Endothelial cell of umbilical vein (primary cell): Measurements from ENCODE around the gene SFTPB. TPM values are rescaled to one million over a fixed set of nuclear protein-coding genes. Genes with fewer than 3 reads are reported as not detected.

Experiments used
- BruUV-seq: library from RNA; stranded (reverse); fragments of 400-500 nt; replicated peaks from 2 replicates; lab custom pipeline; 2021; lab: Mats Ljungman, UMichigan
- CTCF ChIA-PET: fragments of 300-600, 350-600 bp; sonication (Branson Sonifier 250); formaldehyde crosslinking; loops from one replicate; lab custom pipeline; 2021; ENCODE audit warnings: antibody characterized with exemption, inconsistent platforms; lab: Charles Lee
- POLR2A ChIA-PET: fragments of 300-600, 350-600 bp; sonication (Branson Sonifier 250); formaldehyde crosslinking; loops from one replicate; lab custom pipeline; 2021; ENCODE audit warnings: antibody characterized with exemption, inconsistent platforms; lab: Charles Lee
- DNase-seq: peaks from one replicate; pipeline ENCODE4 v3.0.0-alpha.2; 2011; ENCODE audit warnings: low read depth, low spot score
- FAIRE-seq: peaks from 2 replicates; lab custom pipeline; 2011; peaks lifted over from hg19 to GRCh38; lab: Jason Lieb, UNC
- H2AFZ ChIP-seq: 2 replicates; pipeline ENCODE4 v1.6.0; 2012; ENCODE audit warnings: low read depth, low read length, control low read depth, inconsistent platforms
- H3K27ac ChIP-seq: 2 replicates; pipeline ENCODE4 v1.5.1; 2011; ENCODE audit warnings: low read depth, mild to moderate bottlenecking, control low read depth, low read length, moderate library complexity; ENCODE audit not compliant: insufficient read depth
- H3K27me3 ChIP-seq, 2 experiments: 2 replicates each; pipeline versions ENCODE4 v1.6.0 to v1.6.1; 2011; ENCODE audit warnings: low read length in 2 of 2, mixed read lengths in 1 of 2; ENCODE audit not compliant: control insufficient read depth in 2 of 2, insufficient read depth in 2 of 2
- H3K36me3 ChIP-seq, 2 experiments: 2 replicates in 1 of 2; 3 replicates in 1 of 2; pipeline ENCODE4 v1.5.1; 2011; ENCODE audit warnings: low read length in 2 of 2, mild to moderate bottlenecking in 1 of 2, moderate library complexity in 1 of 2; ENCODE audit not compliant: control insufficient read depth in 2 of 2, insufficient read depth in 2 of 2; ENCODE audit errors: extremely low read depth in 1 of 2
- H3K4me1 ChIP-seq: 3 replicates; pipeline ENCODE4 v1.5.1; 2011; ENCODE audit warnings: mild to moderate bottlenecking, low read length; ENCODE audit not compliant: control insufficient read depth, insufficient read depth; ENCODE audit errors: extremely low read depth
- H3K4me2 ChIP-seq: 2 replicates; pipeline ENCODE4 v1.6.1; 2011; ENCODE audit warnings: low read length, control low read depth, mixed read lengths; ENCODE audit not compliant: insufficient read depth
- H3K4me3 ChIP-seq, 3 experiments: fragments of 200-600 bp in 1 of 3; sonication (generic), shearing (Covaris generic) in 1 of 3; replicated peaks in 1 of 3; 2 replicates each; pipeline ENCODE4 v1.5.1; 2011 to 2016; ENCODE audit warnings: control low read depth in 3 of 3, low read length in 3 of 3, mild to moderate bottlenecking in 2 of 3, inconsistent platforms in 1 of 3, low read depth in 1 of 3, moderate library complexity in 1 of 3; ENCODE audit not compliant: insufficient read depth in 1 of 3
- H3K79me2 ChIP-seq: 2 replicates; pipeline ENCODE4 v1.6.0; 2012; ENCODE audit warnings: low read length, inconsistent platforms; ENCODE audit not compliant: control insufficient read depth, insufficient read depth
- H3K9ac ChIP-seq: replicated peaks from 2 replicates; pipeline ENCODE3; 2011; ENCODE audit warnings: low read length, control low read depth; ENCODE audit not compliant: insufficient read depth; ENCODE audit errors: extremely low read depth
- H3K9me1 ChIP-seq: replicated peaks from 3 replicates; pipeline ENCODE4 v1.6.0; 2011; ENCODE audit warnings: mild to moderate bottlenecking, low read length; ENCODE audit not compliant: control insufficient read depth, insufficient read depth; ENCODE audit errors: extremely low read depth
- H3K9me3 ChIP-seq: replicated peaks from 2 replicates; pipeline ENCODE4 v1.5.1; 2012; ENCODE audit warnings: low read length, inconsistent platforms; ENCODE audit not compliant: control insufficient read depth, insufficient read depth
- H4K20me1 ChIP-seq: replicated peaks from 2 replicates; pipeline ENCODE3; 2011; ENCODE audit warnings: mild to moderate bottlenecking, low read length; ENCODE audit not compliant: control insufficient read depth, insufficient read depth; ENCODE audit errors: extremely low read depth
- EZH2 ChIP-seq: IDR thresholded peaks from 2 replicates; pipeline ENCODE4 v1.6.1; 2012; ENCODE audit warnings: borderline replicate concordance, low read depth, mild to moderate bottlenecking, moderate library complexity, low read length, inconsistent platforms; ENCODE audit not compliant: severe bottlenecking
- FOS ChIP-seq: IDR thresholded peaks from 2 replicates; pipeline ENCODE4 v1.6.1; 2011; ENCODE audit warnings: mild to moderate bottlenecking, low read length, moderate library complexity, borderline replicate concordance; ENCODE audit not compliant: insufficient read depth
- GATA2 ChIP-seq: IDR thresholded peaks from 2 replicates; pipeline ENCODE4 v1.7.0; 2011; ENCODE audit warnings: low read depth, mild to moderate bottlenecking, moderate library complexity, mixed read lengths, low read length; ENCODE audit not compliant: insufficient read length, insufficient read depth
- JUN ChIP-seq: IDR thresholded peaks from 2 replicates; pipeline ENCODE4 v1.6.1; 2011; ENCODE audit warnings: borderline replicate concordance, low read depth; ENCODE audit not compliant: insufficient read length, insufficient read depth
- MAX ChIP-seq: IDR thresholded peaks from 2 replicates; pipeline ENCODE4 v1.6.1; 2011; ENCODE audit not compliant: insufficient read depth, insufficient read length
- MYC ChIP-seq: IDR thresholded peaks from one replicate; pipeline ENCODE4 v1.6.1; 2011; ENCODE audit warnings: mild to moderate bottlenecking, low read depth, low read length
- POLR2A ChIP-seq: IDR thresholded peaks from 2 replicates; pipeline ENCODE4 v1.6.1; 2012; ENCODE audit warnings: low read depth, mild to moderate bottlenecking, control low read depth, low read length
- POLR2AphosphoS5 ChIP-seq: IDR thresholded peaks from 2 replicates; pipeline ENCODE4 v1.6.1; 2012; ENCODE audit warnings: low read depth, mild to moderate bottlenecking, control low read depth, low read length, moderate library complexity; ENCODE audit not compliant: insufficient read depth
- dilution Hi-C: fragments of 300-500 bp; cut with MboI; formaldehyde crosslinking; loops from one replicate; pipeline ENCODE4 v1.15.0; 2019; ENCODE audit warnings: low sequenced_read_pairs; ENCODE audit not compliant: extremely low pct_ligation_motif_present
- intact Hi-C: fragments of 100-400 bp; cut with micrococcal nuclease; formaldehyde crosslinking; loops from one replicate; pipeline ENCODE4 v1.10.0; 2022
- polyA plus RNA-seq, 4 experiments: library from polyadenylated mRNA; depleted of rRNA in 3 of 4; stranded (reverse) in 3 of 4; unstranded in 1 of 4; fragments of >200 nt; gene quantifications; 2 replicates each; pipeline versions ENCODE4 v1.2.1 to v1.2.3, GENCODE V29; 2011 to 2012; ENCODE audit warnings: missing spikeins in 1 of 4
- total RNA-seq: library from RNA; stranded (reverse); gene quantifications from 2 replicates; pipeline ENCODE4 v1.2.3, GENCODE V29; 2021
- TF ChIP-seq, protein P1 (sequence below), 2 donors: IDR thresholded peaks; 1 replicate in 1 of 2; 2 replicates in 1 of 2; pipeline ENCODE4 v1.5.1; 2011; ENCODE audit warnings: low read length in 2 of 2, mild to moderate bottlenecking in 2 of 2, moderate library complexity in 2 of 2, control low read depth in 1 of 2, inconsistent platforms in 1 of 2, low read depth in 1 of 2; ENCODE audit not compliant: insufficient read depth in 1 of 2; ENCODE audit errors: extremely low read depth in 1 of 2

Gene SFTPB
- total and polyA plus RNA-seq, 2 donors (not counting 3 experiments of a cell fraction or from before 2014, with no cell fraction given): not detected

GRCh38 chr2:85705680-85706039, 37.7 kb upstream of the SFTPB start:
- no peaks in the 10 kb centered on the region for H4K20me1 ChIP-seq
- TF ChIP-seq POLR2AphosphoS5: no peak
- H3K9me3 ChIP-seq: no peaks in the 10 kb centered on the region
- H3K79me2 ChIP-seq: no peaks in the 10 kb centered on the region
- peaks cover 23% of the 10 kb centered on the region for H3K4me1 ChIP-seq
- H2AFZ ChIP-seq: peak overlapping the region; percentile 31
- ChIA-PET POLR2A (no interaction called here), CTCF (interaction anchor here (0.8 to 8.8 kb wide), 7 partner anchors 19 to 70 kb away, joined by 3 to 138 read pairs (median 4); no protein-coding TSS in a partner anchor)
- intact Hi-C loops (no loop called here), dilution Hi-C loops (loop anchor here (25.0 kb wide), 1 partner anchor 107 kb away; no protein-coding TSS in a partner anchor)
- H3K4me3 ChIP-seq: no peak overlapping the region
- H3K36me3 ChIP-seq: no peaks in the 10 kb centered on the region
- H3K27me3 ChIP-seq: no peaks in the 10 kb centered on the region
- FAIRE-seq: peak; percentile 21
- no peak overlapping the region for H3K27ac ChIP-seq
- peak; percentile 39 for DNase-seq
- no TSS peak for BruUV-seq
- no peak overlapping the region for H3K4me2 ChIP-seq
- H3K9me1 ChIP-seq: no peaks in the 10 kb centered on the region
- H3K9ac ChIP-seq: no peak overlapping the region

GRCh38 chr2:85704800-85705679, 37.0 kb upstream of the SFTPB start:
- Histone ChIP-seq H3K36me3 (no peaks in the 10 kb centered on the region), H2AFZ (peak overlapping the region; percentile 31), H3K4me3 (no peak overlapping the region), H3K79me2 (no peaks in the 10 kb centered on the region), H4K20me1 (no peaks in the 10 kb centered on the region), H3K9me3 (no peaks in the 10 kb centered on the region), H3K27me3 (no peaks in the 10 kb centered on the region), H3K9me1 (no peaks in the 10 kb centered on the region), H3K4me1 (peaks cover 18% of the 10 kb centered on the region), H3K4me2 (no peak overlapping the region), H3K9ac (no peak overlapping the region), H3K27ac (no peak overlapping the region)
- dilution Hi-C loops (loop anchor here (25.0 kb wide), 1 partner anchor 107 kb away; no protein-coding TSS in a partner anchor), intact Hi-C loops (loop anchor here (1.0 kb wide), 1 partner anchor 46 kb away; no protein-coding TSS in a partner anchor)
- TF ChIP-seq GATA2: no peak
- TF ChIP-seq EZH2: no peak
- TF ChIP-seq POLR2A: no peak
- TF ChIP-seq, protein P1, sequence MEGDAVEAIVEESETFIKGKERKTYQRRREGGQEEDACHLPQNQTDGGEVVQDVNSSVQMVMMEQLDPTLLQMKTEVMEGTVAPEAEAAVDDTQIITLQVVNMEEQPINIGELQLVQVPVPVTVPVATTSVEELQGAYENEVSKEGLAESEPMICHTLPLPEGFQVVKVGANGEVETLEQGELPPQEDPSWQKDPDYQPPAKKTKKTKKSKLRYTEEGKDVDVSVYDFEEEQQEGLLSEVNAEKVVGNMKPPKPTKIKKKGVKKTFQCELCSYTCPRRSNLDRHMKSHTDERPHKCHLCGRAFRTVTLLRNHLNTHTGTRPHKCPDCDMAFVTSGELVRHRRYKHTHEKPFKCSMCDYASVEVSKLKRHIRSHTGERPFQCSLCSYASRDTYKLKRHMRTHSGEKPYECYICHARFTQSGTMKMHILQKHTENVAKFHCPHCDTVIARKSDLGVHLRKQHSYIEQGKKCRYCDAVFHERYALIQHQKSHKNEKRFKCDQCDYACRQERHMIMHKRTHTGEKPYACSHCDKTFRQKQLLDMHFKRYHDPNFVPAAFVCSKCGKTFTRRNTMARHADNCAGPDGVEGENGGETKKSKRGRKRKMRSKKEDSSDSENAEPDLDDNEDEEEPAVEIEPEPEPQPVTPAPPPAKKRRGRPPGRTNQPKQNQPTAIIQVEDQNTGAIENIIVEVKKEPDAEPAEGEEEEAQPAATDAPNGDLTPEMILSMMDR (IDR thresholded peaks at IDR 0.05; ENCODE audit: extremely low read depth in 1 of 2, insufficient read depth in 1 of 2, low read depth in 1 of 2, low read length in 2 of 2): no peak
- TF ChIP-seq POLR2AphosphoS5: no peak
- TF ChIP-seq MYC: no peak
- TF ChIP-seq MAX: no peak
- no peak for TF ChIP-seq JUN
- no peak for TF ChIP-seq FOS
- ChIA-PET CTCF (interaction anchor here (0.7 to 8.8 kb wide), 10 partner anchors 9 to 69 kb away, joined by 3 to 138 read pairs (median 4); no protein-coding TSS in a partner anchor), POLR2A (no interaction called here)
- DNase-seq (no peak), FAIRE-seq (no peak)
- no TSS peak for BruUV-seq
